ENCODE data around the gene XYLB.

GRCh38 chr3:38454178-38454883 lies 107.7 kb downstream of the XYLB start:
- TF ChIP-seq, protein P1, sequence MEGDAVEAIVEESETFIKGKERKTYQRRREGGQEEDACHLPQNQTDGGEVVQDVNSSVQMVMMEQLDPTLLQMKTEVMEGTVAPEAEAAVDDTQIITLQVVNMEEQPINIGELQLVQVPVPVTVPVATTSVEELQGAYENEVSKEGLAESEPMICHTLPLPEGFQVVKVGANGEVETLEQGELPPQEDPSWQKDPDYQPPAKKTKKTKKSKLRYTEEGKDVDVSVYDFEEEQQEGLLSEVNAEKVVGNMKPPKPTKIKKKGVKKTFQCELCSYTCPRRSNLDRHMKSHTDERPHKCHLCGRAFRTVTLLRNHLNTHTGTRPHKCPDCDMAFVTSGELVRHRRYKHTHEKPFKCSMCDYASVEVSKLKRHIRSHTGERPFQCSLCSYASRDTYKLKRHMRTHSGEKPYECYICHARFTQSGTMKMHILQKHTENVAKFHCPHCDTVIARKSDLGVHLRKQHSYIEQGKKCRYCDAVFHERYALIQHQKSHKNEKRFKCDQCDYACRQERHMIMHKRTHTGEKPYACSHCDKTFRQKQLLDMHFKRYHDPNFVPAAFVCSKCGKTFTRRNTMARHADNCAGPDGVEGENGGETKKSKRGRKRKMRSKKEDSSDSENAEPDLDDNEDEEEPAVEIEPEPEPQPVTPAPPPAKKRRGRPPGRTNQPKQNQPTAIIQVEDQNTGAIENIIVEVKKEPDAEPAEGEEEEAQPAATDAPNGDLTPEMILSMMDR (conservative IDR thresholded peaks at IDR 0.05; ENCODE audit: low read depth, low read length) = no peak
- TF ChIP-seq EZH2 (IDR thresholded peaks at IDR 0.05; ENCODE audit: low read length, unreplicated experiment) (no peak), EZH2phosphoT487 (IDR thresholded peaks at IDR 0.05; ENCODE audit: borderline replicate concordance, low read length) (no peak)

All from PC-3 (cell line).